Smooth muscle cell (in vitro differentiated cells): ENCODE measurements around the gene DNAJC5. TPM values are rescaled to one million over a fixed set of nuclear protein-coding genes. Genes with fewer than 3 reads are reported as not detected.

Experiments used
- DNase-seq: peaks from one replicate; lab custom pipeline; 2025; ENCODE audit not compliant: unreplicated experiment; lab: John Stamatoyannopoulos, UW
- H2AFZ ChIP-seq: fragments of 200-600 bp; sonication (generic); 2 replicates; pipeline ENCODE4 v1.6.0; 2016; ENCODE audit warnings: antibody characterized with exemption, low read depth, mild to moderate bottlenecking
- H3F3A ChIP-seq: fragments of 200-600 bp; sonication (generic); 2 replicates; pipeline ENCODE4 v1.6.0; 2017; ENCODE audit warnings: antibody characterized with exemption, low read depth
- H3K27ac ChIP-seq: fragments of 200-600 bp; sonication (generic); 2 replicates; pipeline ENCODE4 v1.5.1; 2016; ENCODE audit warnings: low read depth, mild to moderate bottlenecking
- H3K27me3 ChIP-seq: fragments of 200-600 bp; sonication (generic); 2 replicates; pipeline ENCODE4 v1.6.1; 2016; ENCODE audit warnings: low read depth, mild to moderate bottlenecking
- H3K36me3 ChIP-seq: fragments of 200-600 bp; sonication (generic); 2 replicates; pipeline ENCODE4 v1.5.1; 2016; ENCODE audit warnings: low read depth
- H3K4me1 ChIP-seq: fragments of 200-600 bp; sonication (generic); 2 replicates; pipeline ENCODE4 v1.5.1; 2016; ENCODE audit warnings: low read depth
- H3K4me2 ChIP-seq: fragments of 200-600 bp; sonication (generic); 2 replicates; pipeline ENCODE4 v1.6.0; 2016; ENCODE audit warnings: mild to moderate bottlenecking
- H3K4me3 ChIP-seq: fragments of 200-600 bp; sonication (generic); 2 replicates; pipeline ENCODE4 v1.5.1; 2016; ENCODE audit warnings: mild to moderate bottlenecking
- H3K79me2 ChIP-seq: fragments of 200-600 bp; sonication (generic); 2 replicates; pipeline ENCODE4 v1.6.0; 2016; ENCODE audit warnings: low read depth, mild to moderate bottlenecking
- H3K9ac ChIP-seq: fragments of 200-600 bp; sonication (generic); 2 replicates; pipeline ENCODE4 v1.6.0; 2016; ENCODE audit warnings: low read depth
- H3K9me3 ChIP-seq: fragments of 200-600 bp; sonication (generic); replicated peaks from 2 replicates; pipeline ENCODE4 v1.5.1; 2016; ENCODE audit warnings: low read depth
- H4K20me1 ChIP-seq: fragments of 200-600 bp; sonication (generic); 2 replicates; pipeline ENCODE4 v1.6.0; 2016; ENCODE audit warnings: low read depth
- CTCF ChIP-seq: fragments of 200-600 bp; sonication (generic); IDR thresholded peaks from 2 replicates; pipeline ENCODE4 v1.5.1; 2017; ENCODE audit warnings: borderline replicate concordance, mild to moderate bottlenecking, antibody characterized with exemption; ENCODE audit not compliant: insufficient read depth, poor library complexity, severe bottlenecking
- WGBS: methylation state at CpG from one replicate; pipeline ENCODE4 v1.1.7; 2016; ENCODE audit warnings: low lambda C conversion rate; 5-methylcytosine and 5-hydroxymethylcytosine counted together
- polyA plus RNA-seq: library from polyadenylated mRNA; unstranded; fragments of >200 nt; fragmentation: Nextera tagmentation; extraction: Ambion mirVana; gene quantifications from 2 replicates; pipeline ENCODE4 v1.2.1, GENCODE V29; 2016
- total RNA-seq: library from RNA; depleted of rRNA; stranded (reverse); fragments of >200 nt; gene quantifications from 2 replicates; pipeline ENCODE4 v1.2.3, GENCODE V29; 2014

Gene DNAJC5
- total and polyA plus RNA-seq, 2 experiments from 2014 or later: 8.7 to 24.5 TPM

GRCh38 chr20:63979229-63979556 lies 84.3 kb downstream of the DNAJC5 start:
- H3K9ac ChIP-seq: peak overlapping the region; percentile 22

GRCh38 chr20:63979557-63980316 lies 84.8 kb downstream of the DNAJC5 start, which contains the start of gene SAMD10:
SAMD10 (minus strand) TSS chr20:63979642; CDS start chr20:63979467, 175 bp downstream.
- Histone ChIP-seq H3K9ac (peak within 1 kb of the TSS; percentile 90), H3K36me3 (no peaks in the 10 kb centered on the region), H3F3A (no peaks in the 10 kb centered on the region), H3K9me3 (no peaks in the 10 kb centered on the region), H3K4me3 (peak within 1 kb of the TSS; percentile 97), H3K4me1 (peaks cover 16% of the 10 kb centered on the region), H3K79me2 (peaks cover 17% of the 10 kb centered on the region), H3K27ac (peak within 1 kb of the TSS; percentile 82), H4K20me1 (peaks cover 6% of the 10 kb centered on the region), H3K27me3 (no peaks in the 10 kb centered on the region), H2AFZ (peak within 1 kb of the TSS; percentile 65), H3K4me2 (peak within 1 kb of the TSS; percentile 96)
- DNase-seq: peak; percentile 22
- TF ChIP-seq CTCF: no peak
- WGBS: 16% methylated on average over 14 of the region's 52 CpGs

More at GRCh38 chr20:63979229-63979556, 84.3 kb downstream of the DNAJC5 start:
- peak overlapping the region; percentile 96 for H3K4me2 ChIP-seq
- H3K4me3 ChIP-seq: peak overlapping the region; percentile 62
- no peak overlapping the region for H3K27ac ChIP-seq
- peaks cover 6% of the 10 kb centered on the region for H4K20me1 ChIP-seq
- H3F3A ChIP-seq: no peaks in the 10 kb centered on the region
- H3K9me3 ChIP-seq: no peaks in the 10 kb centered on the region
- no peak for DNase-seq
- H3K36me3 ChIP-seq: no peaks in the 10 kb centered on the region
- H3K79me2 ChIP-seq: peaks cover 17% of the 10 kb centered on the region
- peaks cover 16% of the 10 kb centered on the region for H3K4me1 ChIP-seq
- TF ChIP-seq CTCF: no peak
- H3K27me3 ChIP-seq: no peaks in the 10 kb centered on the region
- H2AFZ ChIP-seq: peak overlapping the region; percentile 65
- 0% methylated on average over 9 of the region's 47 CpGs for WGBS

DNA sequence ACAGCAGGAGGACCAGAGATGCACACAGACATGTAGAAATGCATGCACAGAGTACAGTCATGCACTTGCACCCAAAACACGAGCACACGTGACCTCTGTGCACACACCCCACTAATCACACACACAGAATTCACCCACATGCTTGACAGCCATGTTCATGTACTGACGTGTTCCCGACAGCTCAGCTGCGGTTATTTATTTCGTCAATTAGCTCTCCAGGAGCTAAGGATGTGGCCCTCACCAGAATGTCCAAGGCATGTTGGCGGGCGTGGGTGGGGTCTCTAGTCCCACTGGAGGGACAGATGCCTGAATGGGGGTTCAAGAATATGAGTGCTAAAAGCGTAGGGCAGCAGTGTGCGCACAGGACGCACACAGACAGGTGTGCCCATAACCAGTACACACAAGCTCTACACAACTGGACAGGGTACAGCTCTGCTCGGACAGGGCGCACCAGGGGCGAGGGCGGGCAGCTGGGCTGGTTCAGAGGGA lies 85.4 kb downstream of the DNAJC5 start:
- peak overlapping the region; percentile 90 for H3K9ac ChIP-seq
- H3K36me3 ChIP-seq: peaks cover 6% of the 10 kb centered on the region
- peaks cover 16% of the 10 kb centered on the region for H3K4me1 ChIP-seq
- H3K4me2 ChIP-seq: peak overlapping the region; percentile 96
- no peaks in the 10 kb centered on the region for H3K9me3 ChIP-seq
- peaks cover 17% of the 10 kb centered on the region for H3K79me2 ChIP-seq
- H3K27ac ChIP-seq: peak overlapping the region; percentile 82
- H3K4me3 ChIP-seq: peak overlapping the region; percentile 97
- no peak overlapping the region for H2AFZ ChIP-seq
- peaks cover 6% of the 10 kb centered on the region for H4K20me1 ChIP-seq
- no peaks in the 10 kb centered on the region for H3F3A ChIP-seq
- no peak for TF ChIP-seq CTCF
- DNase-seq: no peak
- no peaks in the 10 kb centered on the region for H3K27me3 ChIP-seq
- WGBS: 94% methylated on average over 15 of the region's 15 CpGs
